Hepatocyte (in vitro differentiated cells): ENCODE data around the gene EIPR1. TPM values are rescaled to one million over a fixed set of nuclear protein-coding genes. Genes with fewer than 3 reads are reported as not detected.

Experiments
- DNase-seq: peaks from one replicate; pipeline ENCODE4 v3.0.0-alpha.2; 2016; ENCODE audit warnings: low spot score
- H2AFZ ChIP-seq: fragments of 200-600 bp; sonication (generic); 2 replicates; pipeline ENCODE4 v1.6.0; 2016; ENCODE audit warnings: antibody characterized with exemption, mild to moderate bottlenecking
- H3K27ac ChIP-seq: fragments of 200-600 bp; sonication (generic); 2 replicates; pipeline ENCODE4 v1.5.1; 2016; ENCODE audit warnings: mild to moderate bottlenecking
- H3K27me3 ChIP-seq: fragments of 200-600 bp; sonication (generic); 2 replicates; pipeline ENCODE4 v1.6.1; 2016
- H3K36me3 ChIP-seq: fragments of 200-600 bp; sonication (generic); replicated peaks from 2 replicates; pipeline ENCODE4 v1.5.1; 2016; ENCODE audit warnings: low read depth; ENCODE audit not compliant: insufficient read depth
- H3K4me1 ChIP-seq: fragments of 200-600 bp; sonication (generic); 2 replicates; pipeline ENCODE4 v1.5.1; 2016; ENCODE audit warnings: mild to moderate bottlenecking, moderate library complexity; ENCODE audit not compliant: insufficient read depth
- H3K4me2 ChIP-seq: fragments of 200-600 bp; sonication (generic); 2 replicates; pipeline ENCODE4 v1.6.0; 2016
- H3K4me3 ChIP-seq: fragments of 200-600 bp; sonication (generic); 2 replicates; pipeline ENCODE4 v1.5.1; 2016; ENCODE audit warnings: mild to moderate bottlenecking
- H3K79me2 ChIP-seq: fragments of 200-600 bp; sonication (generic); 2 replicates; pipeline ENCODE4 v1.6.0; 2017; ENCODE audit warnings: mild to moderate bottlenecking
- H3K9me2 ChIP-seq: fragments of 200-600 bp; sonication (generic); replicated peaks from 2 replicates; pipeline ENCODE4 v1.6.0; 2017; ENCODE audit warnings: mild to moderate bottlenecking; ENCODE audit not compliant: insufficient read depth
- H3K9me3 ChIP-seq: fragments of 200-600 bp; sonication (generic); 2 replicates; pipeline ENCODE4 v1.5.1; 2016; ENCODE audit warnings: low read depth, mild to moderate bottlenecking
- H4K20me1 ChIP-seq: fragments of 200-600 bp; sonication (generic); 2 replicates; pipeline ENCODE4 v1.6.0; 2016; ENCODE audit warnings: mild to moderate bottlenecking; ENCODE audit not compliant: insufficient read depth, poor library complexity, severe bottlenecking
- CTCF ChIP-seq: fragments of 200-600 bp; sonication (generic); IDR thresholded peaks from 2 replicates; pipeline ENCODE4 v1.5.1; 2016; ENCODE audit warnings: antibody characterized with exemption, mild to moderate bottlenecking; ENCODE audit not compliant: poor library complexity
- EZH2 ChIP-seq: fragments of 200-600 bp; sonication (generic); IDR thresholded peaks from 2 replicates; pipeline ENCODE4 v1.6.1; 2016; ENCODE audit warnings: antibody characterized with exemption, mild to moderate bottlenecking, borderline replicate concordance
- EZH2phosphoT487 ChIP-seq: fragments of 200-600 bp; sonication (generic); IDR thresholded peaks from one replicate; pipeline ENCODE4 v1.6.1; 2018; ENCODE audit warnings: antibody characterized with exemption, mild to moderate bottlenecking, low read depth, moderate library complexity; ENCODE audit not compliant: unreplicated experiment, severe bottlenecking
- WGBS: methylation state at CpG from one replicate; pipeline ENCODE4 v1.1.6; 2016; ENCODE audit warnings: low lambda C conversion rate; ENCODE audit errors: missing lambda C conversion rate; 5-methylcytosine and 5-hydroxymethylcytosine counted together
- polyA plus RNA-seq: library from polyadenylated mRNA; unstranded; fragments of >200 nt; fragmentation: Nextera tagmentation; extraction: Ambion mirVana; gene quantifications from 2 replicates; pipeline ENCODE4 v1.2.1, GENCODE V29; 2016
- total RNA-seq: library from RNA; depleted of rRNA; stranded (reverse); fragments of >200 nt; gene quantifications from 2 replicates; pipeline ENCODE4 v1.2.3, GENCODE V29; 2014

The EIPR1 gene
- total and polyA plus RNA-seq, 2 experiments from 2014 or later = 27.4 to 42.3 TPM

GRCh38 chr2:3319745-3320566 is 57.7 kb downstream of the EIPR1 start:
- no peak overlapping the region for H3K4me2 ChIP-seq
- 96% methylated on average over 24 of the region's 26 CpGs for WGBS
- H3K9me2 ChIP-seq = no peaks in the 10 kb centered on the region
- H2AFZ ChIP-seq = no peak overlapping the region
- TF ChIP-seq EZH2 (no peak), CTCF (no peak), EZH2phosphoT487 (no peak)
- H4K20me1 ChIP-seq = no peaks in the 10 kb centered on the region
- H3K4me1 ChIP-seq = no peaks in the 10 kb centered on the region
- no peak for DNase-seq
- H3K36me3 ChIP-seq = no peaks in the 10 kb centered on the region
- peaks cover 6% of the 10 kb centered on the region for H3K79me2 ChIP-seq
- no peaks in the 10 kb centered on the region for H3K9me3 ChIP-seq
- no peaks in the 10 kb centered on the region for H3K27me3 ChIP-seq
- H3K4me3 ChIP-seq = no peak overlapping the region
- H3K27ac ChIP-seq = no peak overlapping the region

GRCh38 chr2:3319134-3319533 is 58.5 kb downstream of the EIPR1 start:
- H3K9me2 ChIP-seq = no peaks in the 10 kb centered on the region
- no peaks in the 10 kb centered on the region for H3K9me3 ChIP-seq
- H3K79me2 ChIP-seq = peaks cover 6% of the 10 kb centered on the region
- H2AFZ ChIP-seq = no peak overlapping the region
- no peaks in the 10 kb centered on the region for H4K20me1 ChIP-seq
- no peak for DNase-seq
- no peaks in the 10 kb centered on the region for H3K36me3 ChIP-seq
- H3K27me3 ChIP-seq = no peaks in the 10 kb centered on the region
- H3K4me3 ChIP-seq = no peak overlapping the region
- H3K27ac ChIP-seq = no peak overlapping the region
- TF ChIP-seq CTCF = no peak
- TF ChIP-seq EZH2 = no peak
- no peak for TF ChIP-seq EZH2phosphoT487
- no peak overlapping the region for H3K4me2 ChIP-seq
- no peaks in the 10 kb centered on the region for H3K4me1 ChIP-seq
- 96% methylated on average over 13 of the region's 13 CpGs for WGBS

GRCh38 chr2:3317871-3318590 is 59.6 kb downstream of the EIPR1 start:
- Histone ChIP-seq H3K27ac (no peak overlapping the region), H3K9me2 (no peaks in the 10 kb centered on the region), H3K4me1 (no peaks in the 10 kb centered on the region), H3K79me2 (peaks cover 6% of the 10 kb centered on the region), H2AFZ (no peak overlapping the region), H4K20me1 (no peaks in the 10 kb centered on the region), H3K9me3 (no peaks in the 10 kb centered on the region), H3K4me3 (no peak overlapping the region), H3K4me2 (no peak overlapping the region), H3K36me3 (no peaks in the 10 kb centered on the region), H3K27me3 (no peaks in the 10 kb centered on the region)
- WGBS = 96% methylated on average over 27 of the region's 27 CpGs
- DNase-seq = no peak
- TF ChIP-seq CTCF = no peak
- no peak for TF ChIP-seq EZH2
- no peak for TF ChIP-seq EZH2phosphoT487
